ENCODE results near the gene ATRX. TPM values are rescaled to one million over a fixed set of nuclear protein-coding genes. Genes with fewer than 3 reads are reported as not detected.

Gene ATRX
- total RNA-seq, 2 donors from 2014 or later = 49.3 to 110 TPM

DNA sequence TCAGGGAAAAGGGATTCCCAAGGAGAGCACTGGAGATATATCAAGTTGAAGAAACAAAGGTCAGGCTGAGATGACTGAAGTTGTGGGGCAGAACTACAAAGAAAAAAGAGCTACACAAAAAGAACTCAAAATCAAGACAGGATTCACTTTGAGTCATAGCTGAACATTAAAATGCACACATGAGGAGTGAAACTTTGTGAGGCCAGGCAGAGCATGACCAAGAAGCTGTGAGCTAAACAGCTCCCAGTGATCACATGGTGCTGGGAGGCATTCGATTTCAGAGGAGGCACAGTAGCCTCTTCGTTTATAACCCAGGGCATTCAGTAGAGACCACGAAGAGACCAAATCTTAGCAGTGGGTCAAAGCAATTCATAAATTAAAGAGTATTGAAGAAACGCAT lies 145.3 kb downstream of the ATRX start:
- 88% methylated on average over 4 of the region's 4 CpGs for WGBS
- Histone ChIP-seq H3K4me1 (replicated peaks) (no peaks in the 10 kb centered on the region), H3K9me3 (no peaks in the 10 kb centered on the region), H3K27ac (no peak overlapping the region), H3K27me3 (replicated peaks; ENCODE audit: insufficient read depth) (no peaks in the 10 kb centered on the region), H3K4me3 (no peak overlapping the region), H3K36me3 (no peaks in the 10 kb centered on the region)
- no peak for DNase-seq (ENCODE audit: low spot score)
- no peak for TF ChIP-seq POLR2A (IDR thresholded peaks at IDR 0.05)
- no peak for TF ChIP-seq POLR2AphosphoS5 (IDR thresholded peaks at IDR 0.05)
- TF ChIP-seq, protein P1, sequence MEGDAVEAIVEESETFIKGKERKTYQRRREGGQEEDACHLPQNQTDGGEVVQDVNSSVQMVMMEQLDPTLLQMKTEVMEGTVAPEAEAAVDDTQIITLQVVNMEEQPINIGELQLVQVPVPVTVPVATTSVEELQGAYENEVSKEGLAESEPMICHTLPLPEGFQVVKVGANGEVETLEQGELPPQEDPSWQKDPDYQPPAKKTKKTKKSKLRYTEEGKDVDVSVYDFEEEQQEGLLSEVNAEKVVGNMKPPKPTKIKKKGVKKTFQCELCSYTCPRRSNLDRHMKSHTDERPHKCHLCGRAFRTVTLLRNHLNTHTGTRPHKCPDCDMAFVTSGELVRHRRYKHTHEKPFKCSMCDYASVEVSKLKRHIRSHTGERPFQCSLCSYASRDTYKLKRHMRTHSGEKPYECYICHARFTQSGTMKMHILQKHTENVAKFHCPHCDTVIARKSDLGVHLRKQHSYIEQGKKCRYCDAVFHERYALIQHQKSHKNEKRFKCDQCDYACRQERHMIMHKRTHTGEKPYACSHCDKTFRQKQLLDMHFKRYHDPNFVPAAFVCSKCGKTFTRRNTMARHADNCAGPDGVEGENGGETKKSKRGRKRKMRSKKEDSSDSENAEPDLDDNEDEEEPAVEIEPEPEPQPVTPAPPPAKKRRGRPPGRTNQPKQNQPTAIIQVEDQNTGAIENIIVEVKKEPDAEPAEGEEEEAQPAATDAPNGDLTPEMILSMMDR (IDR thresholded peaks at IDR 0.05) = no peak
- intact Hi-C loops (cut with DNase I) = no loop called here

DNA sequence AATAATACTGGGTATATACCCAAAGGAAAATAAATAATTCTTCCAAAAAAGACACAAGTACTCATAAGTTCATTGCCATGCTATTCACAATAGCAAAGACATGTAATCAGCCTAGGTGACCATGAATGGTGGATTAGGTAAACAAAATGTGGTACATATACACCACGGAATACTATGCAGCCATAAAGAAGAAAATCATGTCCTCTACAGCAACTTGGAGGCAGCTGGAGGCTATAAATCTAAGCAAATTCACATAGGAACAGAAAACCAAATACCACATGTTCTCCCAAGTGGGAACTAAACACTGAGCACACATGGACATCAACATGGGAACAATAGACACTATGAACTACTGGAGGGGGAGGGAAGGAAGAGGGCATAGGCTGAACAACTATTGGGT lies 146.2 kb downstream of the ATRX start:
- intact Hi-C loops (cut with DNase I) = no loop called here
- H3K4me1 ChIP-seq (replicated peaks) = no peaks in the 10 kb centered on the region
- no peak overlapping the region for H3K4me3 ChIP-seq
- TF ChIP-seq POLR2A (IDR thresholded peaks at IDR 0.05) (no peak), POLR2AphosphoS5 (IDR thresholded peaks at IDR 0.05) (no peak)
- TF ChIP-seq, protein P1 (IDR thresholded peaks at IDR 0.05) = no peak
- no peak for DNase-seq (ENCODE audit: low spot score)
- H3K9me3 ChIP-seq = no peaks in the 10 kb centered on the region
- H3K36me3 ChIP-seq = no peaks in the 10 kb centered on the region
- H3K27ac ChIP-seq = no peak overlapping the region
- no peaks in the 10 kb centered on the region for H3K27me3 ChIP-seq (replicated peaks; ENCODE audit: insufficient read depth)
- WGBS = 100% methylated on average over 1 of the region's 1 CpG

DNA sequence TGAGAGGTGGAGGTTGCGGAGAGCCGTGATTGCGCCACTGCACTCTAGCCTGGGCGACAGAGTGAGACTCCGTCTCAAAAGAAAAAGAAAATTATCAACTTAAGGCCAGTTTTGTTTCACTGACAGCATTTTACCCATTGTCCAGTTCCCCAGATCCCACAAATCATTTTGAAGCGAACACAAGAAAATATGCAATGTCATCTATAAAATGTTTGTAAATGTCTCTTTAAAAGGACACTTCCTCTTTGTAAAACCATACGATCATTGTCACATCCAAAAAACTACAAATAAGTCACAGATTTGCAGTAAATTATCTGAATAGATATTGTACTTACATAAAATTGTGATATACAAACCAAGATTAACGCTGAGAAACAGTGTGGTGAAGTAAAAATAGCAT lies 147.6 kb downstream of the ATRX start:
- TF ChIP-seq, protein P1 (IDR thresholded peaks at IDR 0.05) = no peak
- TF ChIP-seq POLR2AphosphoS5 (IDR thresholded peaks at IDR 0.05) (no peak), POLR2A (IDR thresholded peaks at IDR 0.05) (no peak)
- Histone ChIP-seq H3K36me3 (no peaks in the 10 kb centered on the region), H3K4me3 (no peak overlapping the region), H3K27ac (no peak overlapping the region), H3K9me3 (no peaks in the 10 kb centered on the region), H3K4me1 (replicated peaks) (no peaks in the 10 kb centered on the region), H3K27me3 (replicated peaks; ENCODE audit: insufficient read depth) (no peaks in the 10 kb centered on the region)
- 94% methylated on average over 8 of the region's 8 CpGs for WGBS
- DNase-seq (ENCODE audit: low spot score) = no peak
- intact Hi-C loops (cut with DNase I) = no loop called here

DNA sequence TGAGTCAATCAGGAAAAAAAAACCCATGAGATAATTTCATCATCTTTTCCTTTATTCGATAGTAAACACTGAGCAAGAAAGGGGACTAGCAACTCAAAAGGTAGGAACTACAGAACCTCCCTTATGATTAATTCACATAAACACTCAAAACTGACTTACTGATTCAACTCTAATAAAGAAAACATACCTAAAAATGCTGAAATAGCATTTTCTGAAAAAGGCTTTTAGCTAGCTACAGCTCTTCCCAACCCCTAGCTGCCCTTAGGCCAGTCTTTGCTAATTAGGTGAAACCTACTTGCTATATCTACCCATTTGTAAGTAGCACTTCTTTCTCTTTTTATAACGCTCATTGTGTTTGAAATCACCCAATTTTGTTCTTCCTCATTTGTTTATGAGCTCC lies 150.6 kb downstream of the ATRX start:
- Histone ChIP-seq H3K27ac (no peak overlapping the region), H3K36me3 (no peaks in the 10 kb centered on the region), H3K4me1 (replicated peaks) (no peaks in the 10 kb centered on the region), H3K9me3 (no peaks in the 10 kb centered on the region), H3K4me3 (no peak overlapping the region), H3K27me3 (replicated peaks; ENCODE audit: insufficient read depth) (no peaks in the 10 kb centered on the region)
- DNase-seq (ENCODE audit: low spot score) = no peak
- intact Hi-C loops (cut with DNase I) = no loop called here
- TF ChIP-seq POLR2AphosphoS5 (IDR thresholded peaks at IDR 0.05) (no peak), POLR2A (IDR thresholded peaks at IDR 0.05) (no peak)
- TF ChIP-seq, protein P1 (IDR thresholded peaks at IDR 0.05) = no peak
- WGBS = 95% methylated on average over 2 of the region's 2 CpGs

DNA sequence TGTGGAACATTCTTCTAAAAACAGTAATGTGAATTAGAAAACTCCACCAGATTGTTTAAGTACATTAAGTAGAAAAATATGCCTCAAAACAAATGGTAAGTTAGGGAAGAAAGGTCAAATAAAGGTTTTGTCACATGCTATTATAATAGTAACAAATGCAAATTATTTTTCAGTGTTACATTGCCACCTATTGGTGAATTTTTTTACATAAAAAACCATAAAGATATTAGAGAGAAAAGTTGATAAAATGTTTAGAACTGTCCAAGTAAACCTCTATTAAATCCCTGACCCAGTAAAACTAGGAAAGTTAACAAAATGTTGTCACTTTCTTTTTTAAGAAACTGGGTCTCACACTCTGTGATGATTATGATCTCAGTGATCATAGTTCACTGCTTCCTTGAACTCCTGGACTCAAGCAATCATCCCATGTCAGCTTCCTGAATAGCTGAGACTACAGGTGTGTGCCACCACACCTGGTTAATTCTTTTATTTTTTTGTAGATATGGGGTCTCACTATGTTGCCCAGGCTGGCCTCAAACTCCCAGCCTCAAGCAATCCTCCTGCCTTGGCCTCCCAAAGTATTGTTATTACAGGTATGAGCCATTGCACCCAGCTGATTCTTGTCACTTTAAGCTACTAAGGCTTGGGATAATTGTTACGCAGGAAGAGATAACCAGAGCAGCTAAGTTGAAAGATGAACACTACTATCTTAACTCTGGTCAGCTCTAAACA lies 157.6 kb downstream of the ATRX start:
- H3K27me3 ChIP-seq (replicated peaks; ENCODE audit: insufficient read depth) = no peaks in the 10 kb centered on the region
- WGBS = 92% methylated on average over 1 of the region's 1 CpG
- H3K27ac ChIP-seq = no peak overlapping the region
- no peak overlapping the region for H3K4me3 ChIP-seq
- intact Hi-C loops (cut with DNase I) = no loop called here
- no peaks in the 10 kb centered on the region for H3K4me1 ChIP-seq (replicated peaks)
- TF ChIP-seq POLR2A (IDR thresholded peaks at IDR 0.05) (no peak), POLR2AphosphoS5 (IDR thresholded peaks at IDR 0.05) (no peak)
- TF ChIP-seq, protein P1 (IDR thresholded peaks at IDR 0.05) = no peak
- DNase-seq (ENCODE audit: low spot score) = no peak
- H3K9me3 ChIP-seq = no peaks in the 10 kb centered on the region
- H3K36me3 ChIP-seq = no peaks in the 10 kb centered on the region
